Transverse colon (tissue), 4 donors: Measurements from ENCODE around the gene SLC24A4. TPM values are rescaled to one million over a fixed set of nuclear protein-coding genes. Genes with fewer than 3 reads are reported as not detected.

Source experiments
- DNase-seq: peaks from one replicate; pipeline ENCODE4 v3.0.0-alpha.2; 2019
- H3K27ac ChIP-seq, 4 donors: fragments of 200-600 bp; sonication (generic); 2 replicates each; pipeline ENCODE4 v1.5.1; 2016 to 2018; ENCODE audit warnings: inconsistent platforms in 4 of 4
- H3K27me3 ChIP-seq: fragments of 200-600 bp; sonication (generic); 2 replicates; pipeline ENCODE4 v1.5.1; 2017; ENCODE audit warnings: inconsistent platforms
- H3K36me3 ChIP-seq, 4 donors: fragments of 200-600 bp; sonication (generic); 2 replicates each; pipeline ENCODE4 v1.5.1; 2017 to 2019; ENCODE audit warnings: inconsistent platforms in 4 of 4
- H3K4me1 ChIP-seq, 4 donors: fragments of 200-600 bp; sonication (generic); 2 replicates each; pipeline ENCODE4 v1.5.1; 2017 to 2020; ENCODE audit warnings: inconsistent platforms in 4 of 4
- H3K4me3 ChIP-seq, 4 donors: fragments of 200-600 bp; sonication (generic); 1 replicate in 1 of 4; 2 replicates in 3 of 4; pipeline versions ENCODE4 v1.5.1 to v1.6.1; 2017 to 2019; ENCODE audit warnings: inconsistent platforms in 4 of 4
- H3K9me3 ChIP-seq, 2 donors: fragments of 200-600 bp; sonication (generic); 2 replicates each; pipeline ENCODE4 v1.5.1; 2017 to 2019; ENCODE audit warnings: inconsistent platforms in 2 of 2
- EP300 ChIP-seq: sonication (generic); formaldehyde crosslinking; IDR thresholded peaks from one replicate; pipeline ENCODE4 v1.6.1; 2017; ENCODE audit warnings: antibody characterized with exemption, low read depth
- POLR2A ChIP-seq: fragments of 450-650 bp; IDR thresholded peaks from one replicate; pipeline ENCODE4 v1.6.1; 2016; ENCODE audit warnings: antibody characterized with exemption, mild to moderate bottlenecking, moderate library complexity
- POLR2AphosphoS5 ChIP-seq, 3 donors: sonication (generic); formaldehyde crosslinking; IDR thresholded peaks; one replicate each; pipeline ENCODE4 v1.6.1; 2016; ENCODE audit warnings: antibody characterized with exemption in 3 of 3
- WGBS, 2 donors: methylation state at CpG; one replicate each; pipeline ENCODE4 v1.1.5; 2018; ENCODE audit warnings: low coverage in 1 of 2; 5-methylcytosine and 5-hydroxymethylcytosine counted together
- in situ Hi-C, 4 donors: fragments of 200-750 bp; cut with MboI; loops; one replicate each; pipeline versions ENCODE4 v1.15.0 to v1.15.1; 2017; ENCODE audit warnings: low sequenced_read_pairs in 3 of 4, low pct_ligation_motif_present in 1 of 4, low pct_unique_long_range_greater_than_20kb in 1 of 4
- intact Hi-C: fragments of 100-400 bp; cut with DNase I; formaldehyde crosslinking; loops from one replicate; pipeline ENCODE4 v1.15.1; 2023; ENCODE audit warnings: low total_unique reads
- total RNA-seq, 4 donors: library from RNA; depleted of rRNA; stranded (reverse); fragments of >200 nt; gene quantifications; one replicate each; pipeline ENCODE4 v1.1.0, GENCODE V29; 2016
- TF ChIP-seq, protein P1 (sequence below), 5 experiments: fragments of 200-600 bp in 3 of 5; fragments of 450-650 bp in 2 of 5; sonication (generic) in 3 of 5; IDR thresholded peaks; 1 replicate in 2 of 5; 2 replicates in 3 of 5; pipeline ENCODE4 v1.5.1; 2016 to 2017; ENCODE audit warnings: antibody characterized with exemption in 5 of 5, inconsistent platforms in 3 of 5, mild to moderate bottlenecking in 2 of 5, moderate library complexity in 1 of 5

The SLC24A4 gene
- total RNA-seq, 4 donors from 2014 or later = 0.27 to 0.48 TPM; not detected in 2

GRCh38 chr14:92463141-92463540, 140.2 kb downstream of the SLC24A4 start:
- intact Hi-C loops (no loop called here), in situ Hi-C loops (loop anchor here in 1 of 4 donors (25.0 kb wide), 1 partner anchor 326 kb away; no protein-coding TSS in a partner anchor)
- Histone ChIP-seq H3K9me3 (no peaks in the 10 kb centered on the region), H3K4me1 (peaks cover 0 to 8% (median 2%) of the 10 kb centered on the region in 4 donors), H3K27me3 (no peaks in the 10 kb centered on the region), H3K27ac (no peak overlapping the region), H3K36me3 (no peaks in the 10 kb centered on the region), H3K4me3 (no peak overlapping the region)
- no peak for DNase-seq
- 73 to 81% methylated on average over 2 to 12 of the region's 12 CpGs for WGBS, 2 donors
- TF ChIP-seq EP300 (no peak), POLR2A (no peak), POLR2AphosphoS5 (IDR thresholded peaks at IDR 0.05) (no peak)
- TF ChIP-seq, protein P1, sequence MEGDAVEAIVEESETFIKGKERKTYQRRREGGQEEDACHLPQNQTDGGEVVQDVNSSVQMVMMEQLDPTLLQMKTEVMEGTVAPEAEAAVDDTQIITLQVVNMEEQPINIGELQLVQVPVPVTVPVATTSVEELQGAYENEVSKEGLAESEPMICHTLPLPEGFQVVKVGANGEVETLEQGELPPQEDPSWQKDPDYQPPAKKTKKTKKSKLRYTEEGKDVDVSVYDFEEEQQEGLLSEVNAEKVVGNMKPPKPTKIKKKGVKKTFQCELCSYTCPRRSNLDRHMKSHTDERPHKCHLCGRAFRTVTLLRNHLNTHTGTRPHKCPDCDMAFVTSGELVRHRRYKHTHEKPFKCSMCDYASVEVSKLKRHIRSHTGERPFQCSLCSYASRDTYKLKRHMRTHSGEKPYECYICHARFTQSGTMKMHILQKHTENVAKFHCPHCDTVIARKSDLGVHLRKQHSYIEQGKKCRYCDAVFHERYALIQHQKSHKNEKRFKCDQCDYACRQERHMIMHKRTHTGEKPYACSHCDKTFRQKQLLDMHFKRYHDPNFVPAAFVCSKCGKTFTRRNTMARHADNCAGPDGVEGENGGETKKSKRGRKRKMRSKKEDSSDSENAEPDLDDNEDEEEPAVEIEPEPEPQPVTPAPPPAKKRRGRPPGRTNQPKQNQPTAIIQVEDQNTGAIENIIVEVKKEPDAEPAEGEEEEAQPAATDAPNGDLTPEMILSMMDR (IDR thresholded peaks at IDR 0.05) = no peak

DNA sequence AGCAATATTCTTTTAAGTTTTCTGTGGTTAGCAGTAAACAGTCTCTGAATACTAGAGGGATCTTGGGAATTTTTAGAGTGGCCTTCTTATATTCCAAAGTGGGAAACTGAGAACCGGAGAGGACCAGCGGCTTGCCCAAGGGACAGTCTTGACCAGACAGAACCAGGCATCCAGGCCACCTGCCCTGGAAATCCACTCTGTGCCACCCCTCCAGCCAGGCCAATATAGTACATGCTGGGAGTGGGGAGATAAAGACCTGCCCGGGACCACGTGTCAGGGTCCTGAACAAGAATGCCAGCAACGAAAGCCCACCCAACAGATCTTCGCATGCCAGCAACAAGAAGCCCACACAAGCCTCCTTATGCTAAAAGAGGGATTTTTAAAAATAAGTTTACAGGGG, 141.2 kb downstream of the SLC24A4 start:
- H3K27me3 ChIP-seq = no peaks in the 10 kb centered on the region
- peaks cover 0 to 8% (median 2%) of the 10 kb centered on the region in 4 donors for H3K4me1 ChIP-seq
- no peaks in the 10 kb centered on the region for H3K9me3 ChIP-seq
- intact Hi-C loops = no loop called here
- no peak for DNase-seq
- no peaks in the 10 kb centered on the region for H3K36me3 ChIP-seq
- H3K27ac ChIP-seq = no peak overlapping the region
- 89% methylated on average over 6 of the region's 6 CpGs; no CpG with 5 or more reads in 1 of the 2 donors for WGBS, 2 donors
- in situ Hi-C loops = loop anchor here in 1 of 4 donors (25.0 kb wide), 1 partner anchor 327 kb away; no protein-coding TSS in a partner anchor
- TF ChIP-seq EP300 = no peak
- TF ChIP-seq POLR2A = no peak
- TF ChIP-seq POLR2AphosphoS5 (IDR thresholded peaks at IDR 0.05) = no peak
- TF ChIP-seq, protein P1 (IDR thresholded peaks at IDR 0.05) = no peak
- H3K4me3 ChIP-seq = no peak overlapping the region

GRCh38 chr14:92464716-92465115, 141.8 kb downstream of the SLC24A4 start:
- Histone ChIP-seq H3K27me3 (no peaks in the 10 kb centered on the region), H3K9me3 (no peaks in the 10 kb centered on the region), H3K36me3 (no peaks in the 10 kb centered on the region), H3K27ac (no peak overlapping the region), H3K4me1 (peaks cover 0 to 8% (median 2%) of the 10 kb centered on the region in 4 donors), H3K4me3 (no peak overlapping the region)
- 93% methylated on average over 9 of the region's 9 CpGs; no CpG with 5 or more reads in 1 of the 2 donors for WGBS, 2 donors
- intact Hi-C loops = no loop called here
- in situ Hi-C loops = loop anchor here in 1 of 4 donors (25.0 kb wide), 1 partner anchor 327 kb away; no protein-coding TSS in a partner anchor
- no peak for TF ChIP-seq POLR2A
- no peak for TF ChIP-seq POLR2AphosphoS5 (IDR thresholded peaks at IDR 0.05)
- TF ChIP-seq, protein P1 (IDR thresholded peaks at IDR 0.05) = no peak
- no peak for TF ChIP-seq EP300
- DNase-seq = no peak

GRCh38 chr14:92465353-92466055, 142.5 kb downstream of the SLC24A4 start:
- 88 to 100% methylated on average over 1 to 13 of the region's 13 CpGs for WGBS, 2 donors
- TF ChIP-seq POLR2A = no peak
- TF ChIP-seq, protein P1 (IDR thresholded peaks at IDR 0.05) = no peak
- TF ChIP-seq EP300 = no peak
- TF ChIP-seq POLR2AphosphoS5 (IDR thresholded peaks at IDR 0.05) = no peak
- intact Hi-C loops (no loop called here), in situ Hi-C loops (loop anchor here in 1 of 4 donors (25.0 kb wide), 1 partner anchor 328 kb away; no protein-coding TSS in a partner anchor)
- DNase-seq = no peak
- Histone ChIP-seq H3K4me1 (peaks cover 0 to 8% (median 2%) of the 10 kb centered on the region in 4 donors), H3K36me3 (no peaks in the 10 kb centered on the region), H3K9me3 (no peaks in the 10 kb centered on the region), H3K4me3 (no peak overlapping the region), H3K27ac (no peak overlapping the region), H3K27me3 (no peaks in the 10 kb centered on the region)
